Keratinocyte (primary cell): ENCODE measurements around the gene TXLNG. TPM values are rescaled to one million over a fixed set of nuclear protein-coding genes. Genes with fewer than 3 reads are reported as not detected.

Experiments used
- DNase-seq: peaks from one replicate; pipeline ENCODE4 v3.0.0-alpha.2; 2011; ENCODE audit warnings: low read depth, missing footprints, low spot score
- FAIRE-seq: peaks from 2 replicates; lab custom pipeline; 2011; peaks lifted over from hg19 to GRCh38; lab: Jason Lieb, UNC
- H2AFZ ChIP-seq: 2 replicates; pipeline ENCODE4 v1.6.0; 2012; ENCODE audit warnings: low read length, control low read depth, inconsistent platforms; ENCODE audit not compliant: control insufficient read depth
- H3K27ac ChIP-seq: 2 replicates; pipeline ENCODE4 v1.5.1; 2011; ENCODE audit warnings: low read length; ENCODE audit not compliant: control insufficient read depth, insufficient read depth
- H3K27me3 ChIP-seq: 3 replicates; pipeline ENCODE4 v1.6.0; 2011; ENCODE audit warnings: low read length; ENCODE audit not compliant: control insufficient read depth, insufficient read depth; ENCODE audit errors: extremely low read depth
- H3K36me3 ChIP-seq, 2 experiments: 2 replicates in 1 of 2; 3 replicates in 1 of 2; pipeline ENCODE4 v1.5.1; 2011; ENCODE audit warnings: low read length in 2 of 2, mild to moderate bottlenecking in 1 of 2; ENCODE audit not compliant: control insufficient read depth in 2 of 2, insufficient read depth in 2 of 2; ENCODE audit errors: extremely low read depth in 1 of 2
- H3K4me1 ChIP-seq: 3 replicates; pipeline ENCODE4 v1.5.1; 2011; ENCODE audit warnings: low read length; ENCODE audit not compliant: control insufficient read depth, insufficient read depth; ENCODE audit errors: extremely low read depth
- H3K4me2 ChIP-seq: 3 replicates; pipeline ENCODE4 v1.6.0; 2011; ENCODE audit warnings: low read depth, low read length; ENCODE audit not compliant: control insufficient read depth, insufficient read depth; ENCODE audit errors: extremely low read depth
- H3K4me3 ChIP-seq, 3 experiments: fragments of 200-600 bp in 1 of 3; sonication (generic) in 1 of 3; 2 replicates in 2 of 3; 3 replicates in 1 of 3; pipeline ENCODE4 v1.5.1; 2011 to 2016; ENCODE audit warnings: low read length in 3 of 3, mild to moderate bottlenecking in 3 of 3, control low read depth in 2 of 3, inconsistent platforms in 1 of 3, low read depth in 1 of 3, mixed read lengths in 1 of 3, mixed run types in 1 of 3, moderate library complexity in 1 of 3; ENCODE audit not compliant: control insufficient read depth in 2 of 3, insufficient read depth in 2 of 3; ENCODE audit errors: extremely low read depth in 1 of 3
- H3K79me2 ChIP-seq: 2 replicates; pipeline ENCODE4 v1.6.0; 2012; ENCODE audit warnings: low read length; ENCODE audit not compliant: control insufficient read depth, insufficient read depth
- H3K9ac ChIP-seq: 3 replicates; pipeline ENCODE4 v1.6.0; 2011; ENCODE audit warnings: low read length; ENCODE audit not compliant: control insufficient read depth, insufficient read depth; ENCODE audit errors: extremely low read depth
- H3K9me1 ChIP-seq: 3 replicates; pipeline ENCODE4 v1.6.0; 2011; ENCODE audit warnings: low read length; ENCODE audit not compliant: control insufficient read depth, insufficient read depth; ENCODE audit errors: extremely low read depth
- H3K9me3 ChIP-seq: 2 replicates; pipeline ENCODE4 v1.5.1; 2012; ENCODE audit warnings: low read depth, low read length; ENCODE audit not compliant: control insufficient read depth
- H4K20me1 ChIP-seq: 3 replicates; pipeline ENCODE4 v1.6.0; 2011; ENCODE audit warnings: low read length; ENCODE audit not compliant: control insufficient read depth, insufficient read depth; ENCODE audit errors: extremely low read depth
- EZH2 ChIP-seq: IDR thresholded peaks from one replicate; pipeline ENCODE4 v1.6.1; 2012; ENCODE audit warnings: inconsistent platforms, mild to moderate bottlenecking, low read length, moderate library complexity
- dilution Hi-C: fragments of 300-500 bp; cut with MboI; formaldehyde crosslinking; loops from one replicate; pipeline ENCODE4 v1.7.0; 2020; ENCODE audit warnings: low sequenced_read_pairs; ENCODE audit not compliant: extremely low pct_ligation_motif_present
- polyA minus RNA-seq, 3 experiments: library from RNA; depleted of rRNA, polyadenylated mRNA; stranded (reverse); fragments of >200 nt; gene quantifications; 1 replicate in 1 of 3; 2 replicates in 1 of 3; 3 replicates in 1 of 3; pipeline ENCODE4 v1.2.3, GENCODE V29; 2011
- polyA plus RNA-seq, 5 experiments: library from polyadenylated mRNA; depleted of rRNA in 3 of 5; stranded (reverse) in 3 of 5; stranded (forward) in 1 of 5; unstranded in 1 of 5; fragments of >200 nt; gene quantifications; 1 replicate in 1 of 5; 2 replicates in 3 of 5; 3 replicates in 1 of 5; pipeline versions ENCODE4 v1.2.1 to v1.2.3, GENCODE V29; 2011 to 2012; ENCODE audit warnings: missing spikeins in 2 of 5, low read depth in 1 of 5, low replicate concordance in 1 of 5
- TF ChIP-seq, protein P1 (sequence below), 3 experiments: IDR thresholded peaks in 1 of 3; conservative IDR thresholded peaks in 1 of 3; optimal IDR thresholded peaks in 1 of 3; 2 replicates in 2 of 3; 3 replicates in 1 of 3; pipeline versions ENCODE3 to v1.5.1; 2011; ENCODE audit warnings: low read length in 3 of 3, mild to moderate bottlenecking in 3 of 3, moderate library complexity in 2 of 3, control low read depth in 1 of 3, inconsistent platforms in 1 of 3; ENCODE audit not compliant: insufficient read depth in 2 of 3; ENCODE audit errors: extremely low read depth in 1 of 3

The TXLNG gene
- polyA plus RNA-seq (22.4 to 38.5 TPM (median 24.8 TPM) in 3 replicates), polyA minus RNA-seq (7.7 to 20.6 TPM (median 9.5 TPM) in 3 replicates)
- polyA plus RNA-seq (2011; ENCODE audit: low read depth): 9.5 TPM
- polyA plus RNA-seq (2011; cell fraction: cytosol; rRNA removed): 15.3 and 29.7 TPM in 2 replicates
- polyA plus RNA-seq (2011; cell fraction: nucleus; rRNA removed): 33.6 and 45.7 TPM in 2 replicates
- polyA plus RNA-seq (2012; ENCODE audit: low replicate concordance): 13.5 and 19.2 TPM in 2 replicates
- 9.0 TPM for polyA minus RNA-seq (2011; cell fraction: cytosol; rRNA and poly(A)+ RNA removed)
- polyA minus RNA-seq (2011; cell fraction: nucleus; rRNA and poly(A)+ RNA removed): 12.7 and 23.0 TPM in 2 replicates

DNA sequence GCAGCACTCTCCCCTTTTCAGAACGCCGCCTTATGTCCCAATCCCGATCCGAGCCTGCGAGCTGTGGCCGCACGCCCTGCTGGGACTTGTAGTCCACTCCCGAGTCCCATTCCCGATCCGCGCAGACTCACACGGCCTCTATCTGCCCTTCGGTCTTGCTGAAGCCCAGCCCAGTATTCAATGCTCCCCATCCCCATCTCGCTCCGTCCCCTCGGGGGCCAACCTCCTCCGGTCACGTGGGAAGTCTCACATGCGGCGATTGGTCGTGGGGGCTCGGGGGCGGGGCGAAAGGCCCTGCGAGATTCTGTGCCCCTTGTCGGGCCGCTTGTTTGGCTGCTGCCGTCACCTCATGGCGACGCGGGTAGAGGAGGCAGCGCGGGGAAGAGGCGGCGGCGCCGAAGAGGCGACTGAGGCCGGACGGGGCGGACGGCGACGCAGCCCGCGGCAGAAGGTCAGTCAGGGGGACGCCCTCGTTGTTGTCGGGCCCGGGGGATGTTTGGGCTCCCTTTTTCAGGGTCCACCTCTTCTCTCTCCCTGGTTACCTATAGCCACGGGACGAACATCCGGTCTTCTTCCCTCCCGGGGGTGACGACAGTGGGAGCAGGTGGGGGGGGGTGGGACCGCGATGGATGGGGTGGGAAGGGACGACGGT is at the start of gene TXLNG:
TXLNG (plus strand) TSS at position 328 of the 652 bp plus-strand sequence; CDS start at position 350, 22 bp downstream.
- dilution Hi-C loops: no loop called here
- Histone ChIP-seq H3K27ac (peak within 1 kb of the TSS; percentile 79), H3K9me3 (no peaks in the 10 kb centered on the region), H3K79me2 (peaks cover 45% of the 10 kb centered on the region), H3K9ac (peak within 1 kb of the TSS; percentile 87), H2AFZ (peak within 1 kb of the TSS; percentile 100), H3K4me3 (peak within 1 kb of the TSS; percentile 90 to 97 (median 91)), H4K20me1 (no peaks in the 10 kb centered on the region), H3K36me3 (peaks cover 0 to 8% of the 10 kb centered on the region in 2 experiments), H3K4me2 (peak within 1 kb of the TSS; percentile 93), H3K27me3 (no peaks in the 10 kb centered on the region), H3K9me1 (peaks cover 3% of the 10 kb centered on the region), H3K4me1 (peaks cover 16% of the 10 kb centered on the region)
- no peak for TF ChIP-seq EZH2
- TF ChIP-seq, protein P1, sequence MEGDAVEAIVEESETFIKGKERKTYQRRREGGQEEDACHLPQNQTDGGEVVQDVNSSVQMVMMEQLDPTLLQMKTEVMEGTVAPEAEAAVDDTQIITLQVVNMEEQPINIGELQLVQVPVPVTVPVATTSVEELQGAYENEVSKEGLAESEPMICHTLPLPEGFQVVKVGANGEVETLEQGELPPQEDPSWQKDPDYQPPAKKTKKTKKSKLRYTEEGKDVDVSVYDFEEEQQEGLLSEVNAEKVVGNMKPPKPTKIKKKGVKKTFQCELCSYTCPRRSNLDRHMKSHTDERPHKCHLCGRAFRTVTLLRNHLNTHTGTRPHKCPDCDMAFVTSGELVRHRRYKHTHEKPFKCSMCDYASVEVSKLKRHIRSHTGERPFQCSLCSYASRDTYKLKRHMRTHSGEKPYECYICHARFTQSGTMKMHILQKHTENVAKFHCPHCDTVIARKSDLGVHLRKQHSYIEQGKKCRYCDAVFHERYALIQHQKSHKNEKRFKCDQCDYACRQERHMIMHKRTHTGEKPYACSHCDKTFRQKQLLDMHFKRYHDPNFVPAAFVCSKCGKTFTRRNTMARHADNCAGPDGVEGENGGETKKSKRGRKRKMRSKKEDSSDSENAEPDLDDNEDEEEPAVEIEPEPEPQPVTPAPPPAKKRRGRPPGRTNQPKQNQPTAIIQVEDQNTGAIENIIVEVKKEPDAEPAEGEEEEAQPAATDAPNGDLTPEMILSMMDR (optimal IDR thresholded peaks at IDR 0.05 in 1 of 3, IDR thresholded peaks at IDR 0.05 in 1 of 3, conservative IDR thresholded peaks at IDR 0.05 in 1 of 3; ENCODE audit: extremely low read depth in 1 of 3, insufficient read depth in 2 of 3, low read length in 3 of 3): peak in 1 of 3 experiments; percentile 16
- FAIRE-seq (peak; percentile 95), DNase-seq (peak; percentile 100)

DNA sequence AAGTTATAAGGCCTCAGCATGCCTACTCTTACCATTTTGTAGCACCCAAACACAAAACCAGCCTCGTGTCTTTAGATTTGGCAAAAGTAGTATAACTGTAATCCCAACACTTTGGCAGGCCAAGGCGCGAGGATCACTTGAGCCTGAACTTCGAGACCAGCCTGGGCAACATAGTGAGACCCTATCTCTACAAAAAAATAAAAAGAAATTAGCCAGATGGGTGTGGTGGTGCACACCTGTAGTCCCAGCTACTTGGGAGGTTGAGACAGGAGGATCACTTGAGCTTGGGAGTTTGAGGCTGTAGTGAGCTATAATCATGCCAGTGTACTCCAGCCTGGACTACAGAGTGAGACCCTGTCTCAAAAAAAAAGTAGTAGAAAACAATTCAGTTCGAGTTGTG is 49.2 kb upstream of the TXLNG start:
- H3K79me2 ChIP-seq: peaks cover 6% of the 10 kb centered on the region
- peaks cover 12 to 20% of the 10 kb centered on the region in 2 experiments for H3K36me3 ChIP-seq
- no peaks in the 10 kb centered on the region for H3K9me1 ChIP-seq
- H3K4me3 ChIP-seq: no peak overlapping the region
- no peaks in the 10 kb centered on the region for H3K27me3 ChIP-seq
- H2AFZ ChIP-seq: no peak overlapping the region
- H3K9me3 ChIP-seq: no peaks in the 10 kb centered on the region
- no peak for DNase-seq
- H3K9ac ChIP-seq: no peak overlapping the region
- FAIRE-seq: no peak
- no peaks in the 10 kb centered on the region for H4K20me1 ChIP-seq
- no peak for TF ChIP-seq EZH2
- TF ChIP-seq, protein P1 (optimal IDR thresholded peaks at IDR 0.05 in 1 of 3, IDR thresholded peaks at IDR 0.05 in 1 of 3, conservative IDR thresholded peaks at IDR 0.05 in 1 of 3; ENCODE audit: extremely low read depth in 1 of 3, insufficient read depth in 2 of 3, low read length in 3 of 3): no peak
- dilution Hi-C loops: no loop called here
- H3K4me1 ChIP-seq: no peaks in the 10 kb centered on the region
- H3K27ac ChIP-seq: no peak overlapping the region
- no peak overlapping the region for H3K4me2 ChIP-seq
